Measurements from ENCODE around the gene GRIN1.

GRCh38 chr9:137114613-137115393, 24.2 kb upstream of the GRIN1 start, which contains the start of gene DPP7:
- no peak for TF ChIP-seq POLR2A (IDR thresholded peaks at IDR 0.05)
- TF ChIP-seq CTCF (IDR thresholded peaks at IDR 0.05), result no peak
- peak in 1 of 3 donors; percentile 31 for TF ChIP-seq POLR2AphosphoS5 (IDR thresholded peaks at IDR 0.05)
- TF ChIP-seq EP300 (IDR thresholded peaks at IDR 0.05), result no peak
